Adipocyte (in vitro differentiated cells): ENCODE measurements around the gene LTBR.
"Not testable (repeated sequence)": the region's sequence is repeated elsewhere in the genome, so short reads cannot be mapped to it uniquely, and the experiment has no call there.

ENCODE experiments used
- DNase-seq: peaks from one replicate; pipeline ENCODE4 v3.0.0-alpha.2; 2015; ENCODE audit warnings: low read depth
- H3K27me3 ChIP-seq: replicated peaks from 2 replicates; pipeline ENCODE4 v1.7.0; 2013; ENCODE audit warnings: mild to moderate bottlenecking, low read length, moderate library complexity; ENCODE audit not compliant: control insufficient read depth, insufficient read depth
- H3K36me3 ChIP-seq: 2 replicates; pipeline ENCODE4 v1.7.0; 2013; ENCODE audit warnings: low read length, mild to moderate bottlenecking, moderate library complexity; ENCODE audit not compliant: control insufficient read depth, insufficient read depth, severe bottlenecking
- H3K4me1 ChIP-seq: 2 replicates; pipeline ENCODE4 v1.7.0; 2013; ENCODE audit warnings: mild to moderate bottlenecking, low read length, moderate library complexity; ENCODE audit not compliant: control insufficient read depth, insufficient read depth
- H3K4me3 ChIP-seq: 2 replicates; pipeline ENCODE4 v1.7.0; 2013; ENCODE audit warnings: mild to moderate bottlenecking, low read length, moderate library complexity
- H3K9ac ChIP-seq: 2 replicates; pipeline ENCODE4 v1.7.0; 2013; ENCODE audit warnings: mild to moderate bottlenecking, low read length, moderate library complexity
- H3K9me3 ChIP-seq: 2 replicates; pipeline ENCODE4 v1.7.0; 2013; ENCODE audit warnings: mild to moderate bottlenecking, low read length, moderate library complexity; ENCODE audit not compliant: control insufficient read depth

LTBR gene

GRCh38 chr12:6383572-6384498, at the start of gene LTBR:
LTBR (plus strand) TSS chr12:6384162; CDS start chr12:6384359, 197 bp downstream.
- DNase-seq, result peak; percentile 99
- peak within 1 kb of the TSS; percentile 96 for H3K4me3 ChIP-seq

GRCh38 chr12:6334359-6334758, 49.6 kb upstream of the LTBR start:
- Histone ChIP-seq H3K36me3 (peaks cover 66% of the 10 kb centered on the region), H3K9me3 (no peaks in the 10 kb centered on the region), H3K27me3 (no peaks in the 10 kb centered on the region), H3K9ac (peak overlapping the region; percentile 100), H3K4me1 (peaks cover 91% of the 10 kb centered on the region), H3K4me3 (peak overlapping the region; percentile 76)
- DNase-seq, result no peak

More at GRCh38 chr12:6383572-6384498, at the start of gene LTBR:
- Histone ChIP-seq H3K4me1 (peaks cover 47% of the 10 kb centered on the region), H3K27me3 (no peaks in the 10 kb centered on the region), H3K9me3 (no peaks in the 10 kb centered on the region), H3K9ac (peak within 1 kb of the TSS; percentile 96), H3K36me3 (peaks cover 31% of the 10 kb centered on the region)

GRCh38 chr12:6334940-6335450, 49.0 kb upstream of the LTBR start:
- no peak for DNase-seq

GRCh38 chr12:6335451-6336078, 48.4 kb upstream of the LTBR start:
- Histone ChIP-seq H3K9me3 (no peaks in the 10 kb centered on the region), H3K4me3 (peak overlapping the region; percentile 76), H3K4me1 (peaks cover 83% of the 10 kb centered on the region), H3K27me3 (no peaks in the 10 kb centered on the region), H3K9ac (peak overlapping the region; percentile 100), H3K36me3 (peaks cover 54% of the 10 kb centered on the region)
- peak; percentile 81 for DNase-seq

More at GRCh38 chr12:6334940-6335450, 49.0 kb upstream of the LTBR start:
- H3K27me3 ChIP-seq, result no peaks in the 10 kb centered on the region
- peaks cover 60% of the 10 kb centered on the region for H3K36me3 ChIP-seq
- H3K4me3 ChIP-seq, result peak overlapping the region; percentile 76
- H3K4me1 ChIP-seq, result peaks cover 89% of the 10 kb centered on the region
- no peaks in the 10 kb centered on the region for H3K9me3 ChIP-seq
- H3K9ac ChIP-seq, result peak overlapping the region; percentile 100

- Histone ChIP-seq H3K27me3 (no peaks in the 10 kb centered on the region), H3K9me3 (no peaks in the 10 kb centered on the region), H3K9ac (peak overlapping the region; percentile 100), H3K4me1 (peaks cover 76% of the 10 kb centered on the region), H3K4me3 (peak overlapping the region; percentile 96), H3K36me3 (peaks cover 47% of the 10 kb centered on the region)
- peak; percentile 99 for DNase-seq
Observed at GRCh38 chr12:6336079-6336888, 47.7 kb upstream of the LTBR start.

- H3K4me1 ChIP-seq, result peaks cover 69% of the 10 kb centered on the region
- H3K4me3 ChIP-seq, result peak overlapping the region; percentile 96
- H3K27me3 ChIP-seq, result no peaks in the 10 kb centered on the region
- peaks cover 38% of the 10 kb centered on the region for H3K36me3 ChIP-seq
- no peak for DNase-seq
- no peaks in the 10 kb centered on the region for H3K9me3 ChIP-seq
- peak overlapping the region; percentile 100 for H3K9ac ChIP-seq
Observed at GRCh38 chr12:6336889-6337853, 46.8 kb upstream of the LTBR start.

- peaks cover 69% of the 10 kb centered on the region for H3K4me1 ChIP-seq
- H3K9ac ChIP-seq, result peak overlapping the region; percentile 100
- DNase-seq, result no peak
- H3K36me3 ChIP-seq, result peaks cover 30% of the 10 kb centered on the region
- H3K9me3 ChIP-seq, result no peaks in the 10 kb centered on the region
- no peaks in the 10 kb centered on the region for H3K27me3 ChIP-seq
- peak overlapping the region; percentile 96 for H3K4me3 ChIP-seq
Observed at GRCh38 chr12:6337958-6338433, 46.0 kb upstream of the LTBR start.

GRCh38 chr12:6338536-6338935, 45.4 kb upstream of the LTBR start:
- not testable (repeated sequence) for H3K27me3 ChIP-seq, H3K9me3 ChIP-seq, DNase-seq
- Histone ChIP-seq H3K4me1 (peaks cover 69% of the 10 kb centered on the region), H3K36me3 (peaks cover 24% of the 10 kb centered on the region), H3K4me3 (peak overlapping the region; percentile 96), H3K9ac (peak overlapping the region; percentile 100)

- Histone ChIP-seq H3K36me3 (peaks cover 20% of the 10 kb centered on the region), H3K4me1 (peaks cover 69% of the 10 kb centered on the region), H3K27me3 (no peaks in the 10 kb centered on the region), H3K4me3 (peak overlapping the region; percentile 96), H3K9me3 (no peaks in the 10 kb centered on the region), H3K9ac (peak overlapping the region; percentile 100)
- no peak for DNase-seq
Observed at GRCh38 chr12:6338955-6339354, 45.0 kb upstream of the LTBR start.
